IMR-90 (cell line): Measurements from ENCODE around the gene IMMT. TPM values are rescaled to one million over a fixed set of nuclear protein-coding genes. Genes with fewer than 3 reads are reported as not detected.

Experiments used
- ATAC-seq: fragments of 200-7000 bp; cut with Tn5 transposase; 2 replicates; pipeline ENCODE4 v1.9.1; 2020; ENCODE audit warnings: low read depth, mild to moderate bottlenecking, moderate library complexity
- BruUV-seq: library from RNA; stranded (reverse); fragments of 400-500 nt; replicated peaks from 2 replicates; lab custom pipeline; 2021; lab: Mats Ljungman, UMichigan
- CTCF ChIA-PET: fragments of 300-600 bp; formaldehyde crosslinking; extraction: SDS; loops from one replicate; lab custom pipeline; 2021; ENCODE audit warnings: antibody characterized with exemption; lab: Yijun Ruan, JAX
- POLR2A ChIA-PET: fragments of 300-600 bp; sonication (Branson Sonifier 250); formaldehyde crosslinking; loops from one replicate; lab custom pipeline; 2022; ENCODE audit warnings: antibody characterized with exemption; ENCODE audit not compliant: unreplicated experiment; lab: Charles Lee
- DNase-seq: peaks from one replicate; pipeline ENCODE4 v3.0.0; 2013
- H2AFZ ChIP-seq: replicated peaks from 2 replicates; pipeline ENCODE3; 2013; ENCODE audit warnings: low read length, mild to moderate bottlenecking; ENCODE audit not compliant: poor library complexity
- H2AK5ac ChIP-seq: 2 replicates; pipeline ENCODE4 v1.6.1; 2013; ENCODE audit warnings: low read depth, low read length, inconsistent platforms
- H2AK9ac ChIP-seq: replicated peaks from 2 replicates; pipeline ENCODE3; 2013; ENCODE audit warnings: mild to moderate bottlenecking, low read depth, low read length, moderate library complexity; ENCODE audit not compliant: poor library complexity
- H2BK120ac ChIP-seq: 2 replicates; pipeline ENCODE4 v1.6.1; 2013; ENCODE audit warnings: low read depth, low read length, inconsistent platforms
- H2BK15ac ChIP-seq: 3 replicates; pipeline ENCODE4 v1.6.1; 2013; ENCODE audit warnings: low read depth, low read length, inconsistent platforms
- H2BK20ac ChIP-seq: 2 replicates; pipeline ENCODE4 v1.6.1; 2013; ENCODE audit warnings: low read depth, mild to moderate bottlenecking, inconsistent platforms, low read length, moderate library complexity
- H2BK5ac ChIP-seq: 2 replicates; pipeline ENCODE4 v1.6.1; 2013; ENCODE audit warnings: mild to moderate bottlenecking, low read depth, low read length, inconsistent platforms; ENCODE audit not compliant: poor library complexity, severe bottlenecking
- H3K14ac ChIP-seq: replicated peaks from 2 replicates; pipeline ENCODE4 v1.6.1; 2013; ENCODE audit warnings: low read depth, low read length, inconsistent platforms
- H3K18ac ChIP-seq: 2 replicates; pipeline ENCODE4 v1.6.1; 2013; ENCODE audit warnings: low read depth, low read length, control low read depth
- H3K23ac ChIP-seq: 2 replicates; pipeline ENCODE4 v1.6.1; 2013; ENCODE audit warnings: low read depth, low read length, inconsistent platforms
- H3K27ac ChIP-seq: 2 replicates; pipeline ENCODE4 v1.5.1; 2013; ENCODE audit warnings: mild to moderate bottlenecking, control low read depth, low read length; ENCODE audit not compliant: insufficient read depth
- H3K27me3 ChIP-seq: 2 replicates; pipeline ENCODE4 v1.6.1; 2013; ENCODE audit warnings: low read length; ENCODE audit not compliant: control insufficient read depth, insufficient read depth
- H3K36me3 ChIP-seq: 2 replicates; pipeline ENCODE4 v1.6.1; 2013; ENCODE audit warnings: low read length, mixed read lengths; ENCODE audit not compliant: control insufficient read depth, insufficient read depth
- H3K4ac ChIP-seq: 2 replicates; pipeline ENCODE4 v1.6.1; 2013; ENCODE audit warnings: low read depth, low read length, inconsistent platforms
- H3K4me1 ChIP-seq: 2 replicates; pipeline ENCODE4 v1.6.1; 2013; ENCODE audit warnings: low read length, mixed read lengths; ENCODE audit not compliant: control insufficient read depth, insufficient read depth
- H3K4me2 ChIP-seq: 2 replicates; pipeline ENCODE4 v1.6.1; 2013; ENCODE audit warnings: low read depth, mild to moderate bottlenecking, control low read depth, low read length, moderate library complexity
- H3K4me3 ChIP-seq: 2 replicates; pipeline ENCODE4 v1.5.1; 2013; ENCODE audit warnings: low read depth, mild to moderate bottlenecking, control low read depth, low read length, moderate library complexity; ENCODE audit not compliant: insufficient read depth
- H3K56ac ChIP-seq: 2 replicates; pipeline ENCODE4 v1.6.1; 2013; ENCODE audit warnings: low read length, inconsistent platforms; ENCODE audit not compliant: insufficient read depth; ENCODE audit errors: extremely low read depth
- H3K79me1 ChIP-seq, 2 experiments: 2 replicates each; pipeline ENCODE4 v1.6.1; 2013; ENCODE audit warnings: low read length in 2 of 2, inconsistent platforms in 1 of 2, low read depth in 1 of 2
- H3K9ac ChIP-seq: 2 replicates; pipeline ENCODE4 v1.6.1; 2013; ENCODE audit warnings: low read depth, low read length, control low read depth
- H3K9me1 ChIP-seq: 2 replicates; pipeline ENCODE4 v1.6.1; 2013; ENCODE audit warnings: low read length, inconsistent platforms; ENCODE audit not compliant: insufficient read depth
- H3K9me3 ChIP-seq: 2 replicates; pipeline ENCODE4 v1.6.1; 2013; ENCODE audit warnings: low read length; ENCODE audit not compliant: control insufficient read depth, insufficient read depth
- H4K20me1 ChIP-seq: 2 replicates; pipeline ENCODE4 v1.6.1; 2013; ENCODE audit warnings: low read length, inconsistent platforms; ENCODE audit not compliant: insufficient read depth
- H4K5ac ChIP-seq: 2 replicates; pipeline ENCODE4 v1.6.1; 2013; ENCODE audit warnings: mild to moderate bottlenecking, low read depth, low read length, control low read depth
- H4K8ac ChIP-seq, 2 experiments: 2 replicates each; pipeline ENCODE4 v1.6.1; 2013; ENCODE audit warnings: low read depth in 2 of 2, low read length in 2 of 2, control low read depth in 1 of 2, inconsistent platforms in 1 of 2
- H4K91ac ChIP-seq: 2 replicates; pipeline ENCODE4 v1.6.1; 2013; ENCODE audit warnings: low read depth, low read length, inconsistent platforms; ENCODE audit not compliant: insufficient read depth
- BHLHE40 ChIP-seq: fragments of 150-350 bp; IDR thresholded peaks from 2 replicates; pipeline ENCODE4 v1.6.1; 2016; ENCODE audit warnings: mild to moderate bottlenecking, low read depth, low read length
- CTCF ChIP-seq: conservative IDR thresholded peaks from 2 replicates; pipeline ENCODE4 v1.5.1; 2012; ENCODE audit warnings: mild to moderate bottlenecking, low read depth, low read length, improper control_type of control experiment
- FOS ChIP-seq: fragments of 150-350 bp; IDR thresholded peaks from 2 replicates; pipeline ENCODE4 v1.6.1; 2016; ENCODE audit warnings: low read depth, low read length
- MAFK ChIP-seq: IDR thresholded peaks from 2 replicates; pipeline ENCODE4 v1.6.1; 2012; ENCODE audit warnings: low read depth, low read length, improper control_type of control experiment
- MAZ ChIP-seq: IDR thresholded peaks from 2 replicates; pipeline ENCODE4 v1.6.1; 2012; ENCODE audit warnings: low read depth, mild to moderate bottlenecking, low read length, improper control_type of control experiment, moderate library complexity, borderline replicate concordance
- MXI1 ChIP-seq: IDR thresholded peaks from 2 replicates; pipeline ENCODE4 v1.6.1; 2012; ENCODE audit warnings: low read depth, mild to moderate bottlenecking, low read length, moderate library complexity, borderline replicate concordance
- NFE2L2 ChIP-seq: fragments of 150-350 bp; IDR thresholded peaks from 2 replicates; pipeline ENCODE4 v1.6.1; 2016; ENCODE audit warnings: low read depth, mild to moderate bottlenecking, low read length
- POLR2A ChIP-seq: IDR thresholded peaks from 2 replicates; pipeline ENCODE4 v1.6.1; 2012; ENCODE audit warnings: mild to moderate bottlenecking, low read depth, low read length
- RAD21 ChIP-seq: IDR thresholded peaks from 2 replicates; pipeline ENCODE4 v1.6.1; 2012; ENCODE audit warnings: low read length, improper control_type of control experiment
- RCOR1 ChIP-seq: IDR thresholded peaks from 2 replicates; pipeline ENCODE4 v1.6.1; 2012; ENCODE audit warnings: mild to moderate bottlenecking, low read length, improper control_type of control experiment; ENCODE audit not compliant: insufficient replicate concordance
- RFX5 ChIP-seq: IDR thresholded peaks from 2 replicates; pipeline ENCODE4 v1.8.0; 2012; ENCODE audit warnings: low read depth, mild to moderate bottlenecking, low read length, moderate library complexity
- SMC3 ChIP-seq: fragments of 150-350 bp; IDR thresholded peaks from 2 replicates; pipeline ENCODE4 v1.6.1; 2016; ENCODE audit warnings: low read depth, mild to moderate bottlenecking, antibody characterized with exemption, low read length, moderate library complexity
- USF2 ChIP-seq: fragments of 150-350 bp; IDR thresholded peaks from 2 replicates; pipeline ENCODE4 v1.6.1; 2017; ENCODE audit warnings: mild to moderate bottlenecking, antibody characterized with exemption, low read length, low read depth
- WGBS, 2 experiments: methylation state at CpG; one replicate each; pipeline versions ENCODE4 v1.1.5 to v1.1.7; 2013; ENCODE audit warnings: missing lambda C conversion rate in 2 of 2; ENCODE audit not compliant: insufficient read length in 1 of 2; ENCODE audit errors: extremely low coverage in 2 of 2; 5-methylcytosine and 5-hydroxymethylcytosine counted together
- dilution Hi-C: fragments of 300-500 bp; cut with HindIII; formaldehyde crosslinking; loops from one replicate; pipeline ENCODE4 v1.14.3; 2018; ENCODE audit warnings: low sequenced_read_pairs; ENCODE audit not compliant: unreplicated experiment
- in situ Hi-C: fragments of 300-500 bp; cut with MboI; formaldehyde crosslinking; loops from 3 replicates; pipeline ENCODE4 v1.14.3; 2019; ENCODE audit warnings: low sequenced_read_pairs, inconsistent platforms, mixed read lengths
- intact Hi-C: fragments of 100-400 bp; cut with micrococcal nuclease; formaldehyde crosslinking; loops from 2 replicates; pipeline ENCODE4 v1.10.0; 2022
- polyA plus RNA-seq, 3 experiments: library from polyadenylated mRNA; depleted of rRNA; stranded (reverse); fragments of >200 nt; gene quantifications; 2 replicates each; pipeline ENCODE4 v1.2.3, GENCODE V29; 2012; ENCODE audit warnings: low replicate concordance in 1 of 3
- total RNA-seq: library from RNA; depleted of rRNA; stranded (reverse); fragments of >200 nt; gene quantifications from 2 replicates; pipeline ENCODE4 v1.2.3, GENCODE V29; 2012

IMMT gene
- total and polyA plus RNA-seq, 2 of the 4 experiments (the other 2 are of a cell fraction), result 50.5 to 87.3 TPM

GRCh38 chr2:86213056-86213455 is 17.8 kb upstream of the IMMT start (continued):
- TF ChIP-seq CTCF, result no peak
- no peak for TF ChIP-seq FOS
- TF ChIP-seq SMC3, result no peak

- no peak overlapping the region for H3K4me3 ChIP-seq
- H3K9me3 ChIP-seq, result no peaks in the 10 kb centered on the region
- intact Hi-C loops, result no loop called here
- H3K27ac ChIP-seq, result no peak overlapping the region
- H4K5ac ChIP-seq, result no peak overlapping the region
- H2AK5ac ChIP-seq, result no peak overlapping the region
- no CpG with 5 or more reads among the region's 2 CpGs for WGBS, 2 experiments
- TSS peak; percentile 68 for BruUV-seq
- no peak overlapping the region for H3K4ac ChIP-seq
- H3K14ac ChIP-seq, result no peak overlapping the region
- ATAC-seq (no peak), DNase-seq (no peak)
- in situ Hi-C loops, result no loop called here
- H2BK5ac ChIP-seq, result no peak overlapping the region
- no peak overlapping the region for H2AK9ac ChIP-seq
- no peak overlapping the region for H2AFZ ChIP-seq
- H3K18ac ChIP-seq, result no peak overlapping the region
- no peak overlapping the region for H3K56ac ChIP-seq
- H4K91ac ChIP-seq, result no peak overlapping the region
- H2BK20ac ChIP-seq, result no peak overlapping the region
- no peaks in the 10 kb centered on the region for H4K20me1 ChIP-seq
- H3K27me3 ChIP-seq, result no peaks in the 10 kb centered on the region
- H3K36me3 ChIP-seq, result peaks cover 28% of the 10 kb centered on the region
- H3K79me1 ChIP-seq, result no peaks in the 10 kb centered on the region; a peak in 1 of 4 replicates
- no peak overlapping the region for H3K9ac ChIP-seq
- ChIA-PET CTCF (no interaction called here), POLR2A (no interaction called here)
- no peak overlapping the region for H2BK15ac ChIP-seq
- dilution Hi-C loops, result no loop called here
- H3K4me1 ChIP-seq, result no peaks in the 10 kb centered on the region; the same call in 1 of the 2 replicates
- H3K9me1 ChIP-seq, result no peaks in the 10 kb centered on the region
- no peak overlapping the region for H3K23ac ChIP-seq
- no peak overlapping the region for H4K8ac ChIP-seq
- no peak overlapping the region for H2BK120ac ChIP-seq
- no peak overlapping the region for H3K4me2 ChIP-seq
- no peak for TF ChIP-seq SMC3
- no peak for TF ChIP-seq USF2
- no peak for TF ChIP-seq BHLHE40
- no peak for TF ChIP-seq RFX5
- no peak for TF ChIP-seq NFE2L2
- no peak for TF ChIP-seq RCOR1
- no peak for TF ChIP-seq RAD21
- TF ChIP-seq MXI1, result no peak
- TF ChIP-seq MAZ, result no peak
- no peak for TF ChIP-seq POLR2A
- no peak for TF ChIP-seq CTCF
- TF ChIP-seq MAFK, result no peak
Measured at GRCh38 chr2:86211796-86212188, 16.5 kb upstream of the IMMT start.
